ENCODE measurements around the gene NTNG1.

Gene NTNG1

GRCh38 chr1:107264561-107264960 lies 123.7 kb downstream of the NTNG1 start:
- no peak for DNase-seq

- DNase-seq = no peak
These were observed 126.7 kb downstream of the NTNG1 start for GRCh38 chr1:107267489-107267888.

- DNase-seq = no peak
These were observed 131.5 kb downstream of the NTNG1 start for GRCh38 chr1:107272321-107272720.

- DNase-seq = no peak
These were observed 132.7 kb downstream of the NTNG1 start for GRCh38 chr1:107273515-107273914.

- DNase-seq = no peak
These were observed 133.4 kb downstream of the NTNG1 start for GRCh38 chr1:107274227-107274626.

- DNase-seq = no peak
These were observed 135.4 kb downstream of the NTNG1 start for GRCh38 chr1:107276247-107276646.

GRCh38 chr1:107277022-107277421 lies 136.2 kb downstream of the NTNG1 start:
- DNase-seq = no peak

- no peak for DNase-seq
These were observed 145.3 kb downstream of the NTNG1 start for GRCh38 chr1:107286125-107286524.

GRCh38 chr1:107291987-107292386 lies 151.1 kb downstream of the NTNG1 start:
- DNase-seq = no peak

- no peak for DNase-seq
These were observed 153.2 kb downstream of the NTNG1 start for GRCh38 chr1:107293901-107294613.

- no peak for DNase-seq
These were observed 153.8 kb downstream of the NTNG1 start for GRCh38 chr1:107294686-107295085.

- DNase-seq = no peak
These were observed 156.8 kb downstream of the NTNG1 start for GRCh38 chr1:107297681-107298080.

- no peak for DNase-seq
These were observed 157.7 kb downstream of the NTNG1 start for GRCh38 chr1:107298526-107298925.

GRCh38 chr1:107299521-107299920 lies 158.7 kb downstream of the NTNG1 start:
- DNase-seq = no peak

- DNase-seq = no peak
These were observed 169.1 kb downstream of the NTNG1 start for GRCh38 chr1:107309962-107310361.

GRCh38 chr1:107315652-107316051 lies 174.8 kb downstream of the NTNG1 start:
- DNase-seq = no peak

- DNase-seq = no peak
These were observed 178.1 kb downstream of the NTNG1 start for GRCh38 chr1:107318932-107319331.

- no peak for DNase-seq
These were observed 182.9 kb downstream of the NTNG1 start for GRCh38 chr1:107323784-107324183.

GRCh38 chr1:107326824-107327445 lies 186.1 kb downstream of the NTNG1 start:
- no peak for DNase-seq

GRCh38 chr1:107327446-107327845 lies 186.6 kb downstream of the NTNG1 start:
- DNase-seq = no peak

GRCh38 chr1:107328087-107328486 lies 187.2 kb downstream of the NTNG1 start:
- DNase-seq = no peak

- no peak for DNase-seq
These were observed 198.9 kb downstream of the NTNG1 start for GRCh38 chr1:107339775-107340174.

- DNase-seq = no peak
These were observed 201.5 kb downstream of the NTNG1 start for GRCh38 chr1:107342316-107342715.

- DNase-seq = no peak
These were observed 201.9 kb downstream of the NTNG1 start for GRCh38 chr1:107342768-107343167.

GRCh38 chr1:107343601-107344000 lies 202.8 kb downstream of the NTNG1 start:
- DNase-seq = no peak
